Neural cell (in vitro differentiated cells): ENCODE data around the gene LPP.

Experiments used
- EP300 ChIP-seq: fragments of 450-650 bp; conservative IDR thresholded peaks from 2 replicates; pipeline ENCODE4 v1.6.1; 2014; ENCODE audit warnings: antibody characterized with exemption, mild to moderate bottlenecking, moderate library complexity; ENCODE audit not compliant: poor library complexity, severe bottlenecking
- EZH2 ChIP-seq: fragments of 200-600, 300-800 bp; shearing (Covaris generic), sonication (generic); IDR thresholded peaks from 2 replicates; pipeline ENCODE4 v1.6.1; 2014; ENCODE audit warnings: antibody characterized with exemption, low read length, borderline replicate concordance, mild to moderate bottlenecking; ENCODE audit not compliant: insufficient read depth, poor library complexity, severe bottlenecking
- MXI1 ChIP-seq: fragments of 450-650 bp; conservative IDR thresholded peaks from 2 replicates; pipeline ENCODE4 v1.6.1; 2014; ENCODE audit warnings: antibody characterized with exemption, mild to moderate bottlenecking; ENCODE audit not compliant: poor library complexity, severe bottlenecking
- POLR2AphosphoS5 ChIP-seq: IDR thresholded peaks from 2 replicates; pipeline ENCODE4 v1.6.1; 2012
- RAD21 ChIP-seq: fragments of 450-650 bp; conservative IDR thresholded peaks from 2 replicates; pipeline ENCODE4 v1.6.1; 2014; ENCODE audit warnings: antibody characterized with exemption, mild to moderate bottlenecking, moderate library complexity
- SMC3 ChIP-seq: fragments of 450-650 bp; conservative IDR thresholded peaks from 2 replicates; pipeline ENCODE4 v1.6.1; 2014; ENCODE audit warnings: antibody characterized with exemption, mild to moderate bottlenecking, moderate library complexity; ENCODE audit not compliant: poor library complexity
- TAF1 ChIP-seq: IDR thresholded peaks from 2 replicates; pipeline ENCODE4 v1.6.1; 2012; ENCODE audit warnings: low read depth
- TF ChIP-seq, protein P1 (sequence below): fragments of 450-650 bp; IDR thresholded peaks from 2 replicates; pipeline ENCODE4 v1.5.1; 2014; ENCODE audit warnings: antibody characterized with exemption, mild to moderate bottlenecking, moderate library complexity; ENCODE audit not compliant: poor library complexity, severe bottlenecking
- TF ChIP-seq, protein P2 (sequence below): IDR thresholded peaks from 2 replicates; pipeline ENCODE4 v1.6.1; 2012; ENCODE audit warnings: borderline replicate concordance

DNA sequence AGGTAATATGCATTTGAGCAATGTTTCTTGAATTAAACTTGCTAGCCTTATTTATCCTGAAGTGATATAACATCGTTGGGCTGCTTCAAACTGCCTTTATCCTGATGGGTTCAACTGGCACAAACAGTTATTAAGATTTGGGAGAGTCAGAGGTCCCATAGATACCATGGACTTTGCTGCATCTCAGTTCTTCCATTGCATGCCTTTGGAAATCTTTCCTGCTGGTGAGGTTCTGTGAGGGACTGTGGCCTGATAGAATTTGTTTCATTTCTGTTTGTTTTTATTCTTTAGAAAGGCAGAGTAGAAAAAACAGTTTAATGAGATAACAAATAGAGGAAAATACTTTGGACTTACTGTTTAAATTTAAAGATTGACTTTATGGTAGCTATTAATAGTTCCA, 508.3 kb downstream of the LPP start:
- TF ChIP-seq, protein P1, sequence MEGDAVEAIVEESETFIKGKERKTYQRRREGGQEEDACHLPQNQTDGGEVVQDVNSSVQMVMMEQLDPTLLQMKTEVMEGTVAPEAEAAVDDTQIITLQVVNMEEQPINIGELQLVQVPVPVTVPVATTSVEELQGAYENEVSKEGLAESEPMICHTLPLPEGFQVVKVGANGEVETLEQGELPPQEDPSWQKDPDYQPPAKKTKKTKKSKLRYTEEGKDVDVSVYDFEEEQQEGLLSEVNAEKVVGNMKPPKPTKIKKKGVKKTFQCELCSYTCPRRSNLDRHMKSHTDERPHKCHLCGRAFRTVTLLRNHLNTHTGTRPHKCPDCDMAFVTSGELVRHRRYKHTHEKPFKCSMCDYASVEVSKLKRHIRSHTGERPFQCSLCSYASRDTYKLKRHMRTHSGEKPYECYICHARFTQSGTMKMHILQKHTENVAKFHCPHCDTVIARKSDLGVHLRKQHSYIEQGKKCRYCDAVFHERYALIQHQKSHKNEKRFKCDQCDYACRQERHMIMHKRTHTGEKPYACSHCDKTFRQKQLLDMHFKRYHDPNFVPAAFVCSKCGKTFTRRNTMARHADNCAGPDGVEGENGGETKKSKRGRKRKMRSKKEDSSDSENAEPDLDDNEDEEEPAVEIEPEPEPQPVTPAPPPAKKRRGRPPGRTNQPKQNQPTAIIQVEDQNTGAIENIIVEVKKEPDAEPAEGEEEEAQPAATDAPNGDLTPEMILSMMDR = no peak
- TF ChIP-seq EZH2 (no peak), TAF1 (no peak), POLR2AphosphoS5 (no peak), EP300 (no peak), SMC3 (no peak), RAD21 (no peak), MXI1 (no peak)
- TF ChIP-seq, protein P2, sequence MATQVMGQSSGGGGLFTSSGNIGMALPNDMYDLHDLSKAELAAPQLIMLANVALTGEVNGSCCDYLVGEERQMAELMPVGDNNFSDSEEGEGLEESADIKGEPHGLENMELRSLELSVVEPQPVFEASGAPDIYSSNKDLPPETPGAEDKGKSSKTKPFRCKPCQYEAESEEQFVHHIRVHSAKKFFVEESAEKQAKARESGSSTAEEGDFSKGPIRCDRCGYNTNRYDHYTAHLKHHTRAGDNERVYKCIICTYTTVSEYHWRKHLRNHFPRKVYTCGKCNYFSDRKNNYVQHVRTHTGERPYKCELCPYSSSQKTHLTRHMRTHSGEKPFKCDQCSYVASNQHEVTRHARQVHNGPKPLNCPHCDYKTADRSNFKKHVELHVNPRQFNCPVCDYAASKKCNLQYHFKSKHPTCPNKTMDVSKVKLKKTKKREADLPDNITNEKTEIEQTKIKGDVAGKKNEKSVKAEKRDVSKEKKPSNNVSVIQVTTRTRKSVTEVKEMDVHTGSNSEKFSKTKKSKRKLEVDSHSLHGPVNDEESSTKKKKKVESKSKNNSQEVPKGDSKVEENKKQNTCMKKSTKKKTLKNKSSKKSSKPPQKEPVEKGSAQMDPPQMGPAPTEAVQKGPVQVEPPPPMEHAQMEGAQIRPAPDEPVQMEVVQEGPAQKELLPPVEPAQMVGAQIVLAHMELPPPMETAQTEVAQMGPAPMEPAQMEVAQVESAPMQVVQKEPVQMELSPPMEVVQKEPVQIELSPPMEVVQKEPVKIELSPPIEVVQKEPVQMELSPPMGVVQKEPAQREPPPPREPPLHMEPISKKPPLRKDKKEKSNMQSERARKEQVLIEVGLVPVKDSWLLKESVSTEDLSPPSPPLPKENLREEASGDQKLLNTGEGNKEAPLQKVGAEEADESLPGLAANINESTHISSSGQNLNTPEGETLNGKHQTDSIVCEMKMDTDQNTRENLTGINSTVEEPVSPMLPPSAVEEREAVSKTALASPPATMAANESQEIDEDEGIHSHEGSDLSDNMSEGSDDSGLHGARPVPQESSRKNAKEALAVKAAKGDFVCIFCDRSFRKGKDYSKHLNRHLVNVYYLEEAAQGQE = no peak
